Body of pancreas (tissue), 4 donors: ENCODE measurements around the gene DNM3.

ENCODE experiments used
- POLR2A ChIP-seq, 3 donors: fragments of 450-650 bp; IDR thresholded peaks; one replicate each; pipeline ENCODE4 v1.6.1; 2016; ENCODE audit warnings: antibody characterized with exemption in 3 of 3, mild to moderate bottlenecking in 2 of 3
- TF ChIP-seq, protein P1 (sequence below), 7 experiments: fragments of 450-650 bp in 4 of 7; fragments of 200-600 bp in 3 of 7; sonication (generic) in 3 of 7; IDR thresholded peaks; one replicate each; pipeline ENCODE4 v1.5.1; 2016 to 2019; ENCODE audit warnings: antibody characterized with exemption in 7 of 7

DNA sequence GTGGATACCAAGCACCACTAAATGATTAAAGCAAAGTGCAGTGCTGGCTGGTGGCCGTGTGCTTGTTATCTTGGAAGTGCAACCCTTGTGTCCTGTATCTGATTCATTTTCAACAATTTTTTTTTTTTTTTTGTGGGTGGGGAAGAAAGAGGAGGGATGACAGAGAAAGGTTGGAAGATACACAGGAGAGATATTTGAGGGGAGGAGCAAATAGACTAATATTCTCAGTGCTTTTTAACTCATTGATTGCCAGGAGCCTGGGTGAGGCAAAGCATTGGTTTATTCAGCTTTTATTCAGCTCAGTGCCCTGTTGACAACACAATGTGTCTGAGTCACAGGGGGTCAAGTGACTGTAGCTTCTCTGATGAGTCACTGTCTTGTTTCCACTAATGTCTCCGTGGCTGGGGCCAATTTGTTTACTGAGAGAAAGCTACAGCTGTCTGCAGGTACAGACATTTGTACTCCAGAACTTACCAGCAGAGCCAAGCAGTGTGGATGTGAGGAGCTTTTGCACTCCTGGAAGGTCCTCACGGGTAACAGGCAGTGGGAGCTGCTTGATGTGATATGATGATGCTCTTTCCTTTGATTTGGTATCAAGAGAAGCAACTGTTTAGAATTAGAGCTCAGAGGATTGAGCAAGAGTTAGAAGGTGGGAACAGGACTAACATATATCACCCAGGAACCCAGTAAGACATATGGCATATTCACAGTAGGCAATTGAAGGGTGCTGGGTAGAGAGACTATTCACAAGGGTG, 23.6 kb upstream of the DNM3 start:
- no peak for TF ChIP-seq POLR2A (IDR thresholded peaks at IDR 0.05)
- TF ChIP-seq, protein P1, sequence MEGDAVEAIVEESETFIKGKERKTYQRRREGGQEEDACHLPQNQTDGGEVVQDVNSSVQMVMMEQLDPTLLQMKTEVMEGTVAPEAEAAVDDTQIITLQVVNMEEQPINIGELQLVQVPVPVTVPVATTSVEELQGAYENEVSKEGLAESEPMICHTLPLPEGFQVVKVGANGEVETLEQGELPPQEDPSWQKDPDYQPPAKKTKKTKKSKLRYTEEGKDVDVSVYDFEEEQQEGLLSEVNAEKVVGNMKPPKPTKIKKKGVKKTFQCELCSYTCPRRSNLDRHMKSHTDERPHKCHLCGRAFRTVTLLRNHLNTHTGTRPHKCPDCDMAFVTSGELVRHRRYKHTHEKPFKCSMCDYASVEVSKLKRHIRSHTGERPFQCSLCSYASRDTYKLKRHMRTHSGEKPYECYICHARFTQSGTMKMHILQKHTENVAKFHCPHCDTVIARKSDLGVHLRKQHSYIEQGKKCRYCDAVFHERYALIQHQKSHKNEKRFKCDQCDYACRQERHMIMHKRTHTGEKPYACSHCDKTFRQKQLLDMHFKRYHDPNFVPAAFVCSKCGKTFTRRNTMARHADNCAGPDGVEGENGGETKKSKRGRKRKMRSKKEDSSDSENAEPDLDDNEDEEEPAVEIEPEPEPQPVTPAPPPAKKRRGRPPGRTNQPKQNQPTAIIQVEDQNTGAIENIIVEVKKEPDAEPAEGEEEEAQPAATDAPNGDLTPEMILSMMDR (IDR thresholded peaks at IDR 0.05): no peak
